Stimulated activated CD4-positive, alpha-beta T cell treated with anti-CD3 and anti-CD28 coated beads, Interleukin-1b, Interleukin-23, amount 100 ng/mL, for 4 hours (primary cell): Measurements from ENCODE around the gene SH3D19.
"Not testable (repeated sequence)": the region's sequence is repeated elsewhere in the genome, so short reads cannot be mapped to it uniquely, and the experiment has no call there.

Source experiments
- DNase-seq, 2 donors: peaks; one replicate each; pipeline ENCODE4 v3.0.0-alpha.2; 2020; ENCODE audit warnings: low read depth in 2 of 2

SH3D19 gene

GRCh38 chr4:151322570-151322969 lies 2.8 kb downstream of the SH3D19 start:
- no peak for DNase-seq

- DNase-seq = not testable (repeated sequence)
These were observed 3.2 kb downstream of the SH3D19 start for GRCh38 chr4:151322161-151322560.

GRCh38 chr4:151321586-151321985 lies 3.8 kb downstream of the SH3D19 start:
- no peak for DNase-seq

GRCh38 chr4:151319490-151319889 lies 5.9 kb downstream of the SH3D19 start:
- DNase-seq = no peak

- DNase-seq = no peak
These were observed 6.9 kb downstream of the SH3D19 start for GRCh38 chr4:151318307-151319006.

- no peak for DNase-seq
These were observed 8.8 kb downstream of the SH3D19 start for GRCh38 chr4:151316645-151317044.

- no peak for DNase-seq
These were observed 10.1 kb downstream of the SH3D19 start for GRCh38 chr4:151315212-151315886.

- DNase-seq = no peak
These were observed 10.9 kb downstream of the SH3D19 start for GRCh38 chr4:151314479-151314878.

GRCh38 chr4:151314010-151314355 lies 11.4 kb downstream of the SH3D19 start:
- no peak for DNase-seq

GRCh38 chr4:151313306-151314009 lies 11.9 kb downstream of the SH3D19 start:
- no peak for DNase-seq

GRCh38 chr4:151310124-151310728 lies 15.2 kb downstream of the SH3D19 start:
- no peak for DNase-seq

- DNase-seq = no peak
These were observed 20.6 kb downstream of the SH3D19 start for GRCh38 chr4:151304755-151305154.

GRCh38 chr4:151304226-151304625 lies 21.2 kb downstream of the SH3D19 start:
- no peak for DNase-seq

GRCh38 chr4:151302432-151302831 lies 23.0 kb downstream of the SH3D19 start:
- DNase-seq = no peak

- DNase-seq = no peak
These were observed 28.2 kb downstream of the SH3D19 start for GRCh38 chr4:151297170-151297569.

GRCh38 chr4:151296227-151296626 lies 29.2 kb downstream of the SH3D19 start:
- DNase-seq = no peak

GRCh38 chr4:151294833-151295496 lies 30.4 kb downstream of the SH3D19 start:
- no peak for DNase-seq

- DNase-seq = no peak
These were observed 33.4 kb downstream of the SH3D19 start for GRCh38 chr4:151292038-151292437.

- no peak for DNase-seq
These were observed 33.9 kb downstream of the SH3D19 start for GRCh38 chr4:151291485-151291884.

- DNase-seq = no peak
These were observed 38.0 kb downstream of the SH3D19 start for GRCh38 chr4:151287409-151287808.

- DNase-seq = no peak
These were observed 40.7 kb downstream of the SH3D19 start for GRCh38 chr4:151284534-151285245.
